ENCODE results near the gene GKN2.
"Not testable (repeated sequence)": the region's sequence is repeated elsewhere in the genome, so short reads cannot be mapped to it uniquely, and the experiment has no call there.

Gene GKN2

DNA sequence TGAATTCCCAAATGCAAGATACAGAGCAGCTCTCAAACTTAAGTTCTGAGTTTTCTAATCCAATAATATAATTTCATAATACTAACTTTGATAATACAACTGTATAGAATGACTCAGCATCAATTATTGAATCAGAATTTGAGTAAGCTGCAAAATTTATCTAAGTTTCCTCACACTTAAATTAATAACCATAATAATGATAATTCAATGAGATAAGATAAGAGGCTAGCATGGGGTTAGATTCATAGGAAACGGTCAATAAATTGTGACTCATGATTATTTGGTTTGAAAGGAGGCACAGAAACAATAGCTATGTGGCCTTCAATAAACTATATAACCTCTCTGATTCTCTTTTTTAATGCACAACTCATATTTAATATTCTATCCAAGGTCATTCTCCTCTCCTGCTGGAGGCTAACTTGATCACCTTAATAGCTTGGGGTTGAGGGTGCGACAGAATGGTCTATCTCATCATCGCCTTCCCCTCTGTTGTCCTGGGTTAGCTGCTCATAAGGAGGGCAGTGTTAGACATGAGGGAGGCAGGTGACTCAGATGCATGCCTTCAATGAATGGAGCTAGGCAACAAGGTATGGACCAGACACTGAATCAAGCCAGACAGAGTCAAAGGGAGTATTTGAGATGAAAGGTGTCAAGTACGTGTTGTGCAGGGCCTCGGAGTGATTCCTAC lies 45.3 kb downstream of the GKN2 start:
- no peak overlapping the region for H3K9ac ChIP-seq (ENCODE audit: low read length)
- no peak for DNase-seq (ENCODE audit: low read depth)
- peaks cover 8% of the 10 kb centered on the region for H3K4me1 ChIP-seq (ENCODE audit: control insufficient read depth, insufficient read depth, low read length)
- no peaks in the 10 kb centered on the region for H3K9me3 ChIP-seq (ENCODE audit: control insufficient read depth, low read length)
- no peaks in the 10 kb centered on the region for H3K27me3 ChIP-seq (replicated peaks; ENCODE audit: control insufficient read depth, insufficient read depth, low read length)
- H3K4me3 ChIP-seq (ENCODE audit: low read length), result no peak overlapping the region
- H3K36me3 ChIP-seq (ENCODE audit: control insufficient read depth, insufficient read depth, low read length, severe bottlenecking), result no peaks in the 10 kb centered on the region

DNA sequence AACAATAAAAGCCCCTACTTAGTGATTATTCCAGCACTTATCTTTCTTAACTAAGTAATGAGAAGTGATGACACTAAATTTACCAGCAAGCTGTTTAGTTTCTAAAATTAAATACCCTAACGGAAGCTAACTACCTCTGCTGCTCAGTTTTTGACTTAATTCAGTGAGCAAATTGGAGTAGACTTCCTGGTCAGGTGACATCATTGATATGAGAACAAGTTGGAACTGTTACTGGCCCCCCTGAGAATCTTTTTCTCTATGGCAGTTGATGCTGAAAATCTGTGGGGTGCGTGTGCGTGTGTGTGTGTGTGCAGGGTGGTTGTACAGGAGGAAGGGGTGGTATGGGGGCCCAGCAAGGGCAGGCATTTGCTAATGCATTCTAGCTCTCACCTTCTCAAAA lies 46.0 kb downstream of the GKN2 start:
- H3K9me3 ChIP-seq (ENCODE audit: control insufficient read depth, low read length), result peaks cover 6% of the 10 kb centered on the region
- H3K9ac ChIP-seq (ENCODE audit: low read length), result no peak overlapping the region
- no peaks in the 10 kb centered on the region for H3K27me3 ChIP-seq (replicated peaks; ENCODE audit: control insufficient read depth, insufficient read depth, low read length)
- no peak overlapping the region for H3K4me3 ChIP-seq (ENCODE audit: low read length)
- no peak for DNase-seq (ENCODE audit: low read depth)
- peaks cover 8% of the 10 kb centered on the region for H3K4me1 ChIP-seq (ENCODE audit: control insufficient read depth, insufficient read depth, low read length)
- H3K36me3 ChIP-seq (ENCODE audit: control insufficient read depth, insufficient read depth, low read length, severe bottlenecking), result no peaks in the 10 kb centered on the region

DNA sequence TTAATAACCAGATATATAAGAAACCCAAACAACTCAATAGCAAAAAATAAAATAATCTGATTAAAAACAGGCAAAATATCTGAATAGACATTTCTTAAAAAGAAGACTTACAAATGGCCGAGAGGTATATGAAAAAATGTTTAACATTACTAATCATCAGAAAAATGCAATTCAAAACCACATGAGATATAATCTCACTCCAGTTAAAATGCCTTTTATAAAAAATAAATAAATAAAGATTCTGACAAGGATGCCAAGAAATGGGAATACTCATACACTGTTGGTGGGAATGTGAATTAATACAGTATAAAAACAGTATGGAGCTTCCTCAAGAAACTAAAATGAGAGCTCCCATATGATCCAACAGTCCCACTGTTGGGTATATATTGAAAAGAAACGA lies 47.6 kb downstream of the GKN2 start:
- Histone ChIP-seq H3K27me3 (replicated peaks; ENCODE audit: control insufficient read depth, insufficient read depth, low read length) (peaks cover 6% of the 10 kb centered on the region), H3K36me3 (ENCODE audit: control insufficient read depth, insufficient read depth, low read length, severe bottlenecking) (no peaks in the 10 kb centered on the region), H3K9me3 (ENCODE audit: control insufficient read depth, low read length) (peaks cover 22% of the 10 kb centered on the region), H3K9ac (ENCODE audit: low read length) (no peak overlapping the region), H3K4me3 (ENCODE audit: low read length) (no peak overlapping the region), H3K4me1 (ENCODE audit: control insufficient read depth, insufficient read depth, low read length) (peaks cover 8% of the 10 kb centered on the region)
- DNase-seq (ENCODE audit: low read depth), result no peak

DNA sequence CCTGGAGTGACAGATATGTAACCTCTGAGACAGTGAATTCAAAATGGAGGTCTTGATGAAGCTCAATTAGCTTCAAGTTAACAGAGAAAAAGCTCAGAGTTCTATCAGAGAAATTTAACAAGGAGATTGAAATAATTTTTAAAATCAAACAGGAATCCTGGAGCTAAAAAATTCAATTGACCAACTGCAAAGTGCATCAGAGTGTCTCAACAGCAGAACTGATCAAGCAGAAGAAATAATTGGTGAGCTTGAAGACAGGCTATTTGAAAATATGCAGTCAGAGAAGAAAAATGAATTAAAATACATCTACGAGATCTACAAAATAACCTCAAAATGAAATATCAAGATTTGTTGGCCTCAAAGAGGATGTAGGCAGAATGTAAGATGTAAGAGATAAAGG lies 51.1 kb downstream of the GKN2 start:
- Histone ChIP-seq H3K9me3 (ENCODE audit: control insufficient read depth, low read length) (peaks cover 22% of the 10 kb centered on the region), H3K4me3 (ENCODE audit: low read length) (no peak overlapping the region), H3K4me1 (ENCODE audit: control insufficient read depth, insufficient read depth, low read length) (no peaks in the 10 kb centered on the region), H3K36me3 (ENCODE audit: control insufficient read depth, insufficient read depth, low read length, severe bottlenecking) (no peaks in the 10 kb centered on the region), H3K9ac (ENCODE audit: low read length) (no peak overlapping the region), H3K27me3 (replicated peaks; ENCODE audit: control insufficient read depth, insufficient read depth, low read length) (peaks cover 10% of the 10 kb centered on the region)
- no peak for DNase-seq (ENCODE audit: low read depth)

DNA sequence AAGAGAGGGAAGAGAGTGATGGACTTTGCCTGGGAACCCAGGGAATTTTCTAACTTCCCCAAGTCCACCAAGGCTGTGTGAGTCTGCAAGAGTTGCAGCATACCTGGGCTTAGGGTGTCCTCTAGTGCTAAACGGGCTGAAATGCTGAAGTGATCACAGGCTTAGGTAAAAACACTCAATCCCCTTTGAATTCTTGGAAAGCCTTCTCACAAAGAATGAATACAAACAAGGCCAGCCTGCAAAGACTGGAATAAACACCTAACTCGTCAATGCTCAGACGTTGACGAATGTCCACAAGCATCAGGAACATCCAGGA lies 51.5 kb downstream of the GKN2 start:
- no peaks in the 10 kb centered on the region for H3K4me1 ChIP-seq (ENCODE audit: control insufficient read depth, insufficient read depth, low read length)
- no peak for DNase-seq (ENCODE audit: low read depth)
- no peak overlapping the region for H3K4me3 ChIP-seq (ENCODE audit: low read length)
- H3K9me3 ChIP-seq (ENCODE audit: control insufficient read depth, low read length), result peaks cover 22% of the 10 kb centered on the region
- H3K27me3 ChIP-seq (replicated peaks; ENCODE audit: control insufficient read depth, insufficient read depth, low read length), result peaks cover 10% of the 10 kb centered on the region
- H3K36me3 ChIP-seq (ENCODE audit: control insufficient read depth, insufficient read depth, low read length, severe bottlenecking), result no peaks in the 10 kb centered on the region
- H3K9ac ChIP-seq (ENCODE audit: low read length), result no peak overlapping the region

DNA sequence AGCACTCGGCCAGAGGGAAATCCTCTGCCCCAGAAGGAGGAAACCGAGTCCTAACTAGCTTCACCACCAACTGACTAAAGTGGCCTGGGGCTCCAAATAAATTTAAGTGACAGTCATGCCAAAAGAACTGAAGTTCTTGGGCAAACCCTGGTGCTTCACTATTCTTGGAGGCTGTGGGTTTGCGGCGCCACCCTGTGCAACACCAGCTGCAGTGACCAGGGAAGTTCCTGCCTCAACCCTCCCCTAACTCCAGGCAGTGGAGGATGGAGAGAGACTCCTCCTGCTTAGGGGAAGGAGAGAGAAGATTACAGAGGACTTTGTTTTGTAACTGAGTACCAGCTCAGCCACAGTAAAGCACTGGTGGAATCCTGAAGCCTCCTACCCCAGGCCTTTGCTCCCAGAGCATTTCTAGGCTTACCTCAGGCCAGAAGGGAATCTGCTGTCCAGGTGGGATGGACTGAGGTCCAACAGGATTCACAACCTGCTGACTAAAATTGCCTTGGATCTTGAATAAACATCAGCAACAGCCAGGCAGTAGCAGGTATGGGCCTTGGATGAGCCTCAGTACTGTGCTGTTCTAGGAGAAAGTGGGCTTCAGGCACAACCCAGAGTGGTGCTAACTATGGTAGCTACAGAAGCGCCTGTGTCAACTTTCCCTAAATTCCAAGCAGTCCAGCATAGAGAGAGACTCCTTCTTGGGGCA lies 52.0 kb downstream of the GKN2 start:
- peaks cover 22% of the 10 kb centered on the region for H3K9me3 ChIP-seq (ENCODE audit: control insufficient read depth, low read length)
- no peak for DNase-seq (ENCODE audit: low read depth)

DNA sequence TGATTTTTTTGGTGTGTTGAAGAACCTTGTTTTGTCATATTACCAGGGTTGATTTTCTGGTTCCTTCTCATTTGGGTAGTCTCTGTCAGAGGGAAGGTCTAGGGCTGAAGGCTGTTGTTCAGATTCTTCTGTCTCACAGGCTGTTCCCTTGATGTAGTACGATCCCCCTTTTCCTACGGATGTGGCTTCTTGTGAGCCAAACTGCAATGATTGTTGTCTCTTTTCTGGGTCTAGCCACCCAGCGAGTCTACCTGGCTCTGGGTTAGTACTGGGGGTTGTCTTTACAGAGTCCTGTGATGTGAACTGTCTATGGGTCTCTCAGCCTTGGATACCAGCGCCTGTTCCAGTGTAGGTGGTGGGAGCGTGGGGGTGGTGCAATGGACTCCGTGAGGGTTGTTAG lies 56.7 kb downstream of the GKN2 start:
- not testable (repeated sequence) for H3K4me1 ChIP-seq (ENCODE audit: control insufficient read depth, insufficient read depth, low read length); H3K9ac ChIP-seq (ENCODE audit: low read length); H3K36me3 ChIP-seq (ENCODE audit: control insufficient read depth, insufficient read depth, low read length, severe bottlenecking); H3K4me3 ChIP-seq (ENCODE audit: low read length); H3K9me3 ChIP-seq (ENCODE audit: control insufficient read depth, low read length); DNase-seq (ENCODE audit: low read depth); H3K27me3 ChIP-seq (replicated peaks; ENCODE audit: control insufficient read depth, insufficient read depth, low read length)

More for the DNA sequence above, 52.0 kb downstream of the GKN2 start:
- Histone ChIP-seq H3K4me3 (ENCODE audit: low read length) (no peak overlapping the region), H3K9ac (ENCODE audit: low read length) (no peak overlapping the region), H3K4me1 (ENCODE audit: control insufficient read depth, insufficient read depth, low read length) (no peaks in the 10 kb centered on the region), H3K27me3 (replicated peaks; ENCODE audit: control insufficient read depth, insufficient read depth, low read length) (peaks cover 10% of the 10 kb centered on the region), H3K36me3 (ENCODE audit: control insufficient read depth, insufficient read depth, low read length, severe bottlenecking) (no peaks in the 10 kb centered on the region)
